WTC11 (cell line): ENCODE results near the gene KCNG4. TPM values are rescaled to one million over a fixed set of nuclear protein-coding genes. Genes with fewer than 3 reads are reported as not detected.

ENCODE experiments used
- ATAC-seq: fragments of 200-7000 bp; cut with Tn5 transposase; 2 replicates; pipeline ENCODE4 v1.10.0; 2021; ENCODE audit warnings: mild to moderate bottlenecking, moderate library complexity
- CTCF ChIA-PET: fragments of 300-600 bp; sonication (Branson Sonifier 250); formaldehyde crosslinking; loops from one replicate; lab custom pipeline; 2021; ENCODE audit warnings: antibody characterized with exemption; lab: Charles Lee
- POLR2A ChIA-PET: fragments of 350-600 bp; sonication (Branson Sonifier 250); formaldehyde crosslinking; loops from one replicate; lab custom pipeline; 2021; ENCODE audit warnings: antibody characterized with exemption; lab: Charles Lee
- DNase-seq: peaks from one replicate; pipeline ENCODE4 v3.0.0; 2021; ENCODE audit warnings: low spot score
- H3K27ac Mint-ChIP-seq: 2 replicates; pipeline ENCODE4 v1.8.0; 2021; ENCODE audit warnings: mixed read lengths
- H3K27me3 Mint-ChIP-seq: 2 replicates; pipeline ENCODE4 v1.8.0; 2021; ENCODE audit warnings: low read depth, mild to moderate bottlenecking, moderate library complexity, mixed read lengths
- H3K36me3 Mint-ChIP-seq: 2 replicates; pipeline ENCODE4 v1.8.0; 2021; ENCODE audit warnings: mixed read lengths
- H3K4me1 Mint-ChIP-seq: 2 replicates; pipeline ENCODE4 v1.8.0; 2022; ENCODE audit warnings: mixed read lengths
- H3K4me3 Mint-ChIP-seq: 2 replicates; pipeline ENCODE4 v1.8.0; 2021; ENCODE audit warnings: mild to moderate bottlenecking, moderate library complexity, mixed read lengths
- H3K9me3 Mint-ChIP-seq: 2 replicates; pipeline ENCODE4 v1.8.0; 2021; ENCODE audit warnings: mixed read lengths
- CDX4 ChIP-seq: fragments of 250-450 bp; sonication (Bioruptor Pico); IDR thresholded peaks from 2 replicates; pipeline ENCODE4 v1.9.0; 2021; ENCODE audit warnings: moderate library complexity, mild to moderate bottlenecking, inconsistent platforms, borderline replicate concordance
- CREB1 ChIP-seq: sonication (generic); formaldehyde crosslinking; IDR thresholded peaks from 2 replicates; pipeline ENCODE4 v1.8.0; 2023; ENCODE audit warnings: mild to moderate bottlenecking, missing genetic modification reagents
- ERG ChIP-seq: fragments of 250-450 bp; sonication (Bioruptor Pico); IDR thresholded peaks from 2 replicates; pipeline ENCODE4 v1.8.0; 2021; ENCODE audit warnings: mild to moderate bottlenecking
- ETV6 ChIP-seq: sonication (generic); formaldehyde crosslinking; IDR thresholded peaks from 2 replicates; pipeline ENCODE4 v1.8.1; 2022; ENCODE audit warnings: mild to moderate bottlenecking, missing genetic modification reagents
- FOXP1 ChIP-seq: sonication (generic); formaldehyde crosslinking; IDR thresholded peaks from 2 replicates; pipeline ENCODE4 v1.8.0; 2022; ENCODE audit warnings: missing genetic modification reagents, mild to moderate bottlenecking, moderate library complexity, borderline replicate concordance
- HMGA2 ChIP-seq: fragments of 250-450 bp; sonication (Bioruptor Pico); IDR thresholded peaks from 2 replicates; pipeline ENCODE4 v1.4.0; 2021; ENCODE audit warnings: mild to moderate bottlenecking, moderate library complexity
- JAZF1 ChIP-seq: fragments of 250-450 bp; sonication (Bioruptor Pico); IDR thresholded peaks from 2 replicates; pipeline ENCODE4 v1.9.0; 2021; ENCODE audit warnings: moderate library complexity, mild to moderate bottlenecking, inconsistent platforms
- OVOL2 ChIP-seq: fragments of 250-450 bp; sonication (Bioruptor Pico); IDR thresholded peaks from 2 replicates; pipeline ENCODE4 v1.9.0; 2021; ENCODE audit warnings: mild to moderate bottlenecking, borderline replicate concordance
- PRRX2 ChIP-seq: fragments of 250-450 bp; sonication (Bioruptor Pico); IDR thresholded peaks from 2 replicates; pipeline ENCODE4 v1.8.0; 2021; ENCODE audit warnings: mild to moderate bottlenecking
- RELA ChIP-seq: sonication (generic); formaldehyde crosslinking; IDR thresholded peaks from 2 replicates; pipeline ENCODE4 v1.8.1; 2022; ENCODE audit warnings: missing genetic modification reagents, mild to moderate bottlenecking, borderline replicate concordance
- SMAD3 ChIP-seq: sonication (generic); formaldehyde crosslinking; IDR thresholded peaks from 2 replicates; pipeline ENCODE4 v1.8.0; 2022; ENCODE audit warnings: missing genetic modification reagents, mild to moderate bottlenecking, borderline replicate concordance
- SOX15 ChIP-seq: fragments of 250-450 bp; sonication (Bioruptor Pico); IDR thresholded peaks from 2 replicates; pipeline ENCODE4 v1.9.0; 2021; ENCODE audit warnings: mild to moderate bottlenecking
- TEAD1 ChIP-seq: sonication (generic); formaldehyde crosslinking; IDR thresholded peaks from 2 replicates; pipeline ENCODE4 v1.8.0; 2022; ENCODE audit warnings: mild to moderate bottlenecking, missing genetic modification reagents
- USF1 ChIP-seq: sonication (generic); formaldehyde crosslinking; IDR thresholded peaks from 2 replicates; pipeline ENCODE4 v1.8.0; 2022; ENCODE audit warnings: mild to moderate bottlenecking, missing genetic modification reagents
- ZBTB21 ChIP-seq: sonication (generic); formaldehyde crosslinking; IDR thresholded peaks from 2 replicates; pipeline ENCODE4 v1.8.1; 2023; ENCODE audit warnings: mild to moderate bottlenecking, missing genetic modification reagents, borderline replicate concordance
- ZNF396 ChIP-seq: fragments of 250-450 bp; sonication (Bioruptor Pico); IDR thresholded peaks from 2 replicates; pipeline ENCODE4 v1.8.0; 2021; ENCODE audit warnings: mild to moderate bottlenecking, moderate library complexity, borderline replicate concordance
- total RNA-seq: library from RNA; stranded (reverse); gene quantifications from 3 replicates; pipeline ENCODE4 v1.2.3, GENCODE V29; 2021
- TF ChIP-seq, protein P1 (sequence below): sonication (generic); formaldehyde crosslinking; IDR thresholded peaks from 2 replicates; pipeline ENCODE4 v1.8.1; 2022; ENCODE audit warnings: mild to moderate bottlenecking, missing genetic modification reagents, moderate library complexity, borderline replicate concordance
- TF ChIP-seq, protein P2 (sequence below): sonication (generic); formaldehyde crosslinking; IDR thresholded peaks from 2 replicates; pipeline ENCODE4 v1.8.0; 2022; ENCODE audit warnings: mild to moderate bottlenecking, missing genetic modification reagents

KCNG4 gene
- total RNA-seq, 1 experiment from 2014 or later = not detected

- no peak overlapping the region for H3K27ac Mint-ChIP-seq
- TF ChIP-seq HMGA2 (no peak), ERG (CRISPR knock-in tag) (no peak), PRRX2 (no peak), SOX15 (CRISPR knock-in tag) (no peak), JAZF1 (CRISPR knock-in tag) (no peak), ZNF396 (CRISPR knock-in tag) (no peak), CDX4 (no peak), ZBTB21 (CRISPR knock-in tag) (no peak), USF1 (no peak), TEAD1 (CRISPR knock-in tag) (no peak), RELA (CRISPR knock-in tag) (no peak), ETV6 (no peak)
- TF ChIP-seq, protein P1, sequence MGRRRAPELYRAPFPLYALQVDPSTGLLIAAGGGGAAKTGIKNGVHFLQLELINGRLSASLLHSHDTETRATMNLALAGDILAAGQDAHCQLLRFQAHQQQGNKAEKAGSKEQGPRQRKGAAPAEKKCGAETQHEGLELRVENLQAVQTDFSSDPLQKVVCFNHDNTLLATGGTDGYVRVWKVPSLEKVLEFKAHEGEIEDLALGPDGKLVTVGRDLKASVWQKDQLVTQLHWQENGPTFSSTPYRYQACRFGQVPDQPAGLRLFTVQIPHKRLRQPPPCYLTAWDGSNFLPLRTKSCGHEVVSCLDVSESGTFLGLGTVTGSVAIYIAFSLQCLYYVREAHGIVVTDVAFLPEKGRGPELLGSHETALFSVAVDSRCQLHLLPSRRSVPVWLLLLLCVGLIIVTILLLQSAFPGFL = no peak
- TF ChIP-seq, protein P2, sequence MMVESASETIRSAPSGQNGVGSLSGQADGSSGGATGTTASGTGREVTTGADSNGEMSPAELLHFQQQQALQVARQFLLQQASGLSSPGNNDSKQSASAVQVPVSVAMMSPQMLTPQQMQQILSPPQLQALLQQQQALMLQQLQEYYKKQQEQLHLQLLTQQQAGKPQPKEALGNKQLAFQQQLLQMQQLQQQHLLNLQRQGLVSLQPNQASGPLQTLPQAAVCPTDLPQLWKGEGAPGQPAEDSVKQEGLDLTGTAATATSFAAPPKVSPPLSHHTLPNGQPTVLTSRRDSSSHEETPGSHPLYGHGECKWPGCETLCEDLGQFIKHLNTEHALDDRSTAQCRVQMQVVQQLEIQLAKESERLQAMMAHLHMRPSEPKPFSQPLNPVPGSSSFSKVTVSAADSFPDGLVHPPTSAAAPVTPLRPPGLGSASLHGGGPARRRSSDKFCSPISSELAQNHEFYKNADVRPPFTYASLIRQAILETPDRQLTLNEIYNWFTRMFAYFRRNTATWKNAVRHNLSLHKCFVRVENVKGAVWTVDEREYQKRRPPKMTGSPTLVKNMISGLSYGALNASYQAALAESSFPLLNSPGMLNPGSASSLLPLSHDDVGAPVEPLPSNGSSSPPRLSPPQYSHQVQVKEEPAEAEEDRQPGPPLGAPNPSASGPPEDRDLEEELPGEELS = no peak
- DNase-seq (no peak), ATAC-seq (no peak)
- CTCF ChIA-PET = interaction anchor here (0.9 to 4.5 kb wide), 2 partner anchors 9 to 164 kb away, joined by 3 to 51 read pairs; partner anchors contain the start of gene TAF1C
- H3K4me1 Mint-ChIP-seq = no peaks in the 10 kb centered on the region
- peaks cover 16% of the 10 kb centered on the region; the same call in 1 of the 2 replicates for H3K36me3 Mint-ChIP-seq
- H3K4me3 Mint-ChIP-seq = no peak overlapping the region
- POLR2A ChIA-PET = no interaction called here
- H3K27me3 Mint-ChIP-seq = no peaks in the 10 kb centered on the region
- no peaks in the 10 kb centered on the region for H3K9me3 Mint-ChIP-seq
These were observed 62.1 kb downstream of the KCNG4 start for GRCh38 chr16:84177741-84178073.

DNA sequence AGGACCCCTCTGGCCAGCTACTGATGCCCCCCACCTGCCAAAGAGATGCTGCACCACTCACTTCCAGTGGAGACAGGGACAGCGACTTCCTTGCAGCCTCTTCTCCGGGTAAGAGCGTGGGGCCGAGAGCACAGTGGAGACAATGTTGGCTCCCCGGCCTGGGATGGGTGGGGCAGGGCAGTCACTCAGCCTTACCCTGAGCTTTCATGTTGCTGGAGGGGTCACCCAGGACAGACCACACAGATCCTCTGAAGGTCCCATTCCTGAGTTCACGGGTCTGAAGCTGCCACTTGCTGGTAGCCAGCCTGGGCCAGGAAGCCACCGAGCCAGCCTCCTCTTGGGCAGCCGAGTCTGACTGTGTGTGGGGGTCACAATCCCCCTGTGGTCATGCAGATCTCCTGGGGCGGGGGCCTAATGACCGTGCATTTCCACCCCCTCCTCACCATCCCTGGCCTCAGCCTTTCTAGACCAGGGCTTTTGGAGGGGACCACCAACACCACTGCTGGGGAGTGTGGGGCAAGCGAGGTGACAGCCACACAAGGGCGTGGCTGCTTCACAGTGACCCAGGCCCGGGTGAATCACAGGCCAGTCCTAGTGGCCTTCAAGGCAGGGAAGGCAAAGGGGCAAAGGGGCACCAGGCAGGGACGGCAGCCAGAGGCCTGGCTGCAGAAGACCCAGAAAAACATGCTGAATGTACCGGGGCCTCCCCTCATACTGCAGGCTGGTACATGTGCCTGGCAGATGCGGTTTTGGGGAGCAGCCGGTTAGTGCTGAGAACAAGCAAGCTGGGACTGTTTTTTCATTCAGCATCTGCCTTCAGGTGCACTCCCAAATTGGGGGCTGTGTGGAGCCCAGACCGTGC is 63.4 kb downstream of the KCNG4 start:
- Mint-ChIP-seq H3K36me3 (peaks cover 13% of the 10 kb centered on the region; the same call in 1 of the 2 replicates), H3K27ac (no peak overlapping the region), H3K27me3 (no peaks in the 10 kb centered on the region), H3K4me3 (no peak overlapping the region), H3K9me3 (no peaks in the 10 kb centered on the region), H3K4me1 (no peaks in the 10 kb centered on the region)
- ATAC-seq (0 out of 2 replicates have a peak, but pooled peaks have one; percentile 6), DNase-seq (no peak)
- POLR2A ChIA-PET = no interaction called here
- CTCF ChIA-PET = interaction anchor here (0.6 to 4.5 kb wide), 11 partner anchors 8 to 292 kb away, joined by 3 to 51 read pairs (median 4); partner anchors contain the start of genes MBTPS1 and TAF1C
- TF ChIP-seq CREB1 (CRISPR knock-in tag) (no peak), OVOL2 (CRISPR knock-in tag) (no peak), FOXP1 (CRISPR knock-in tag) (0 out of 2 replicates have a peak, but pooled peaks have one; percentile 11), SMAD3 (CRISPR knock-in tag) (no peak)
